Loucy (cell line): ENCODE data around the gene DDX6.

Experiments used
- EZH2phosphoT487 ChIP-seq: fragments of 200-600 bp; IDR thresholded peaks from 2 replicates; pipeline ENCODE4 v1.6.1; 2018; ENCODE audit warnings: antibody characterized with exemption, mild to moderate bottlenecking, moderate library complexity, borderline replicate concordance
- TF ChIP-seq, protein P1 (sequence below): fragments of 200-600 bp; sonication (generic); conservative IDR thresholded peaks from 2 replicates; pipeline ENCODE4 v1.5.1; 2014; ENCODE audit warnings: mild to moderate bottlenecking, antibody characterized with exemption, low read length

GRCh38 chr11:118708296-118708695 lies 82.7 kb downstream of the DDX6 start:
- TF ChIP-seq, protein P1, sequence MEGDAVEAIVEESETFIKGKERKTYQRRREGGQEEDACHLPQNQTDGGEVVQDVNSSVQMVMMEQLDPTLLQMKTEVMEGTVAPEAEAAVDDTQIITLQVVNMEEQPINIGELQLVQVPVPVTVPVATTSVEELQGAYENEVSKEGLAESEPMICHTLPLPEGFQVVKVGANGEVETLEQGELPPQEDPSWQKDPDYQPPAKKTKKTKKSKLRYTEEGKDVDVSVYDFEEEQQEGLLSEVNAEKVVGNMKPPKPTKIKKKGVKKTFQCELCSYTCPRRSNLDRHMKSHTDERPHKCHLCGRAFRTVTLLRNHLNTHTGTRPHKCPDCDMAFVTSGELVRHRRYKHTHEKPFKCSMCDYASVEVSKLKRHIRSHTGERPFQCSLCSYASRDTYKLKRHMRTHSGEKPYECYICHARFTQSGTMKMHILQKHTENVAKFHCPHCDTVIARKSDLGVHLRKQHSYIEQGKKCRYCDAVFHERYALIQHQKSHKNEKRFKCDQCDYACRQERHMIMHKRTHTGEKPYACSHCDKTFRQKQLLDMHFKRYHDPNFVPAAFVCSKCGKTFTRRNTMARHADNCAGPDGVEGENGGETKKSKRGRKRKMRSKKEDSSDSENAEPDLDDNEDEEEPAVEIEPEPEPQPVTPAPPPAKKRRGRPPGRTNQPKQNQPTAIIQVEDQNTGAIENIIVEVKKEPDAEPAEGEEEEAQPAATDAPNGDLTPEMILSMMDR: no peak
- TF ChIP-seq EZH2phosphoT487: no peak
